ENCODE data around the gene CSK. TPM values are rescaled to one million over a fixed set of nuclear protein-coding genes. Genes with fewer than 3 reads are reported as not detected.

Gene CSK
- total and polyA plus RNA-seq, 4 donors: 6.9 to 41.7 (median 24.1) TPM

Small RNAs within 50 kb of the gene (small RNA-seq; reads per million reads assigned to genes)
- gene CPLX3 (not detected), gene MIR4513 (not detected), gene MIR6882 (0.13 reads per million)

Other genes with a start within 250 kb of the CSK start
- 1 to 10 TPM; 3.6 to 6.6 TPM for gene ARID3B, start 240.9 kb upstream of the CSK start, total RNA-seq
- 1 to 10 TPM; 1.4 to 1.8 TPM for gene ARID3B, start 240.9 kb upstream of the CSK start, polyA plus RNA-seq
- 10 to 100 TPM; 35.1 to 66.8 TPM for gene CLK3, start 166.2 kb upstream of the CSK start, total RNA-seq
- gene CLK3, start 166.2 kb upstream of the CSK start, polyA plus RNA-seq: 10 to 100 TPM; 20.1 to 21.8 TPM
- gene EDC3, start 86.1 kb upstream of the CSK start, total RNA-seq: 1 to 10 TPM; 7.5 to 9.5 TPM
- 1 to 10 TPM; 5.8 to 7.4 TPM for gene EDC3, start 86.1 kb upstream of the CSK start, polyA plus RNA-seq
- gene CYP1A1, start 56.6 kb upstream of the CSK start, total RNA-seq: 1 to 10 TPM in 1 of 2 donors, under 1 TPM in 1; 0.19 to 4.4 TPM
- 1 to 10 TPM; 1.0 to 1.4 TPM for gene CYP1A1, start 56.6 kb upstream of the CSK start, polyA plus RNA-seq
- 10 to 100 TPM in 1 of 2 donors, not detected in 1; 32.5 TPM for gene CYP1A2, start 33.2 kb upstream of the CSK start, total RNA-seq
- 10 to 100 TPM; 21.8 to 31.7 TPM for gene CYP1A2, start 33.2 kb upstream of the CSK start, polyA plus RNA-seq
- under 1 TPM in 1 of 2 donors, not detected in 1; 0.08 TPM for gene LMAN1L, start 30.8 kb downstream of the CSK start, total RNA-seq
- gene LMAN1L, start 30.8 kb downstream of the CSK start, polyA plus RNA-seq: not detected
- gene CPLX3, start 44.5 kb downstream of the CSK start, total RNA-seq: not detected
- gene CPLX3, start 44.5 kb downstream of the CSK start, polyA plus RNA-seq: not detected
- gene ULK3, start 61.1 kb downstream of the CSK start, total RNA-seq: 10 to 100 TPM; 15.4 to 35.5 TPM
- gene ULK3, start 61.1 kb downstream of the CSK start, polyA plus RNA-seq: 10 to 100 TPM; 13.1 to 27.5 TPM
- 10 to 100 TPM; 21.7 to 23.3 TPM for gene SCAMP2, start 91.3 kb downstream of the CSK start, total RNA-seq
- gene SCAMP2, start 91.3 kb downstream of the CSK start, polyA plus RNA-seq: 10 to 100 TPM; 34.8 to 42.5 TPM
- 10 to 100 TPM; 16.1 to 37.7 TPM for gene MPI, start 108.0 kb downstream of the CSK start, total RNA-seq
- gene MPI, start 108.0 kb downstream of the CSK start, polyA plus RNA-seq: 10 to 100 TPM; 26.1 to 38.4 TPM
- 10 to 100 TPM; 15.3 to 15.6 TPM for gene FAM219B, start 124.8 kb downstream of the CSK start, total RNA-seq
- gene FAM219B, start 124.8 kb downstream of the CSK start, polyA plus RNA-seq: 1 to 10 TPM; 7.5 to 9.0 TPM
- 10 to 100 TPM; 47.9 to 60.0 TPM for gene COX5A, start 156.0 kb downstream of the CSK start, total RNA-seq
- 100 to 1,000 TPM; 320 to 374 TPM for gene COX5A, start 156.0 kb downstream of the CSK start, polyA plus RNA-seq
- 1 to 10 TPM; 2.3 TPM for gene RPP25, start 174.7 kb downstream of the CSK start, total RNA-seq
- 1 to 10 TPM; 2.2 to 3.3 TPM for gene RPP25, start 174.7 kb downstream of the CSK start, polyA plus RNA-seq
- 1 to 10 TPM in 1 of 2 donors, under 1 TPM in 1; 0.50 to 5.8 TPM for gene SCAMP5, start 213.5 kb downstream of the CSK start, total RNA-seq
- gene SCAMP5, start 213.5 kb downstream of the CSK start, polyA plus RNA-seq: 1 to 10 TPM; 5.6 to 7.5 TPM
- 1 to 10 TPM; 7.4 to 9.3 TPM for gene PPCDC, start 241.5 kb downstream of the CSK start, total RNA-seq
- 1 to 10 TPM; 7.6 to 9.1 TPM for gene PPCDC, start 241.5 kb downstream of the CSK start, polyA plus RNA-seq